Measurements from ENCODE around the gene LASP1. TPM values are rescaled to one million over a fixed set of nuclear protein-coding genes. Genes with fewer than 3 reads are reported as not detected.

The LASP1 gene
- total RNA-seq, 4 donors from 2014 or later = 110 to 165 (median 137) TPM

DNA sequence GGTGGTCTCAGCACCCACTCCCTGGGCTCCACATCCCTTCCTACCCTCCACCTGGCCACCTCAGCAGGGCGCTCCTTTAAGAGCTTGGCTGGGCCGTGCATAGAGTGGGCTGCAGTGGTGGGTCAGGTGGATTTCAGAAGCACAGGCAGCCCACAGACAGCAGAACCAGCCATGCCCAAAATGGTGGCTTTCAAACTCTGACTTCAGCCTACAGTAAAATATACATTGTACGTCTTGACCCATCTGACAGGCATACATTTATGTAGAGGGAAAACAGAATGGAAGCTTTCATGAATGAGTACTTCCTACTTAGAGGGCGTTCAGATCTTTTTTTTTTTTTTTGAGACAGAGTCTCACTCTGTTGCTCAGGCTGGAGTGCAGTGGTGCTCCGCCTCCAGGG is 29.6 kb downstream of the LASP1 start:
- Histone ChIP-seq H3K9me3 (no peaks in the 10 kb centered on the region), H3K4me1 (peaks cover 0 to 90% (median 66%) of the 10 kb centered on the region in 4 donors), H3K36me3 (peaks cover 0 to 45% (median 0%) of the 10 kb centered on the region in 3 donors), H3K4me3 (no peak overlapping the region), H3K27me3 (no peaks in the 10 kb centered on the region), H3K27ac (peak overlapping the region in 3 of 4 donors; percentile 75 to 81 (median 81))
- WGBS, 2 donors = 55 to 69% methylated on average over 5 of the region's 5 CpGs
- TF ChIP-seq POLR2A (IDR thresholded peaks at IDR 0.05) = no peak
- TF ChIP-seq, protein P1, sequence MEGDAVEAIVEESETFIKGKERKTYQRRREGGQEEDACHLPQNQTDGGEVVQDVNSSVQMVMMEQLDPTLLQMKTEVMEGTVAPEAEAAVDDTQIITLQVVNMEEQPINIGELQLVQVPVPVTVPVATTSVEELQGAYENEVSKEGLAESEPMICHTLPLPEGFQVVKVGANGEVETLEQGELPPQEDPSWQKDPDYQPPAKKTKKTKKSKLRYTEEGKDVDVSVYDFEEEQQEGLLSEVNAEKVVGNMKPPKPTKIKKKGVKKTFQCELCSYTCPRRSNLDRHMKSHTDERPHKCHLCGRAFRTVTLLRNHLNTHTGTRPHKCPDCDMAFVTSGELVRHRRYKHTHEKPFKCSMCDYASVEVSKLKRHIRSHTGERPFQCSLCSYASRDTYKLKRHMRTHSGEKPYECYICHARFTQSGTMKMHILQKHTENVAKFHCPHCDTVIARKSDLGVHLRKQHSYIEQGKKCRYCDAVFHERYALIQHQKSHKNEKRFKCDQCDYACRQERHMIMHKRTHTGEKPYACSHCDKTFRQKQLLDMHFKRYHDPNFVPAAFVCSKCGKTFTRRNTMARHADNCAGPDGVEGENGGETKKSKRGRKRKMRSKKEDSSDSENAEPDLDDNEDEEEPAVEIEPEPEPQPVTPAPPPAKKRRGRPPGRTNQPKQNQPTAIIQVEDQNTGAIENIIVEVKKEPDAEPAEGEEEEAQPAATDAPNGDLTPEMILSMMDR (IDR thresholded peaks at IDR 0.05) = no peak
- TF ChIP-seq EP300 (IDR thresholded peaks at IDR 0.05) = no peak
- DNase-seq (ENCODE audit: low spot score in 2 of 2) = no peak

DNA sequence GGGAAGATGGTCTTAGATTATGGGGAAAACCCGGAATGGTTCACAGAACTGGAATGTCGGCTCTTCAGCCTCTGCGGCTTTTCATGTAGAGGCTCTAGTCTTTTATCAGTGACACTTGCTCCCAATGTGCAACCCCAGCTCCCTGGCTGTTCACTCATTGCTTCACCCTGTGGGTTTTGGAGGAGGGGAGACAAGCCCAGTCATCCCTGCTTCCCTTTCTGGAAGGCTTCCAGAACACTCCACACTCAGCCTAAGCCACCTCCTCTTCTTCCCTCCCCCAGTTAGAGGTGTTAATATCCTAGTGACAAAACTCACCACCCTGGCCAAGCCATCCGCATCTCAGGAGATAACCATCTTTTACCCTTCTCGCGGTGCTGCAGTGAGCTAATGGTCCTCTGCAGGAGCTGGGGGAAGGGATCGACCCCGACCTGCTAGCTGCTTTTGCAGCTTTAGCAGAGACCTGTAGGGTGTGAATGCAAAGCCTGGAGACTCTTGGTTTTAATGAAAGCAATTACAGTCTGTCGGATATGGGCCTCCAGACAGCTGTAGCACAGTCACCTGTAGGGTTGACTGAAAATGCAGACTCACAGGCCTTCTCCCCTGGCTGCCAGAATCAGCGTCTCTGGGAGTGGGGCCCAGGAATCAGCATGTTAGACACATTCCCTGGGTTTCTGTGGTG is 31.3 kb downstream of the LASP1 start:
- TF ChIP-seq EP300 (IDR thresholded peaks at IDR 0.05) (peak in 1 of 2 donors; percentile 11), POLR2A (IDR thresholded peaks at IDR 0.05) (no peak)
- WGBS, 2 donors = 18 to 20% methylated on average over 10 of the region's 10 CpGs
- H3K4me3 ChIP-seq = no peak overlapping the region
- peaks cover 0 to 48% (median 0%) of the 10 kb centered on the region in 3 donors for H3K36me3 ChIP-seq
- peak overlapping the region in 3 of 4 donors; percentile 29 to 83 (median 77) for H3K27ac ChIP-seq
- no peaks in the 10 kb centered on the region for H3K9me3 ChIP-seq
- peaks cover 0 to 86% (median 61%) of the 10 kb centered on the region in 4 donors for H3K4me1 ChIP-seq
- DNase-seq (ENCODE audit: low spot score in 2 of 2) = peak in 1 of 2 donors; percentile 64
- H3K27me3 ChIP-seq = no peaks in the 10 kb centered on the region

DNA sequence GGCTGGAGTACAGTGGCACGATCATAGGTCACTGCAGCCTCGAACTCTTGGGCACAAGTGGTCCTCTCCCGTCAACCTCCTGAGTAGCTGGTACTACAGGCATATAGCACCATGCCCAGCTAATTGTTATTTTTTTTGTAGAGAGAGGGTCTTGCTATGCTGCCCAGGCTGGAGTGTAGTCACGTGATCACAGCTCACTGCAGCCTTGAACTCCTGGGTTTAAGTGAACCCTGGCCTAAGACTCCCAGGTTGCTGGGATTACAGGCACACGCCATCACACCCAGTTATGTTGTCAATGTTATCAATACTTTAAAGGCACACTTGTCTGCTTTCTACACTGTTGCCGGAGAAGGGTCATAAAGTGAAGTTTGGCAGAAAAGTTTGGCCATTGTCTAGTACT is 33.5 kb downstream of the LASP1 start:
- no peak overlapping the region for H3K4me3 ChIP-seq
- WGBS, 2 donors = 79 to 89% methylated on average over 6 of the region's 6 CpGs
- TF ChIP-seq POLR2A (IDR thresholded peaks at IDR 0.05) (no peak), EP300 (IDR thresholded peaks at IDR 0.05) (no peak)
- TF ChIP-seq, protein P1 (IDR thresholded peaks at IDR 0.05) = no peak
- H3K9me3 ChIP-seq = no peaks in the 10 kb centered on the region
- no peak for DNase-seq (ENCODE audit: low spot score in 2 of 2)
- peaks cover 0 to 46% (median 0%) of the 10 kb centered on the region in 3 donors for H3K36me3 ChIP-seq
- H3K4me1 ChIP-seq = peaks cover 0 to 86% (median 44%) of the 10 kb centered on the region in 4 donors
- H3K27me3 ChIP-seq = no peaks in the 10 kb centered on the region
- H3K27ac ChIP-seq = peak overlapping the region in 2 of 4 donors; percentile 77 to 83

DNA sequence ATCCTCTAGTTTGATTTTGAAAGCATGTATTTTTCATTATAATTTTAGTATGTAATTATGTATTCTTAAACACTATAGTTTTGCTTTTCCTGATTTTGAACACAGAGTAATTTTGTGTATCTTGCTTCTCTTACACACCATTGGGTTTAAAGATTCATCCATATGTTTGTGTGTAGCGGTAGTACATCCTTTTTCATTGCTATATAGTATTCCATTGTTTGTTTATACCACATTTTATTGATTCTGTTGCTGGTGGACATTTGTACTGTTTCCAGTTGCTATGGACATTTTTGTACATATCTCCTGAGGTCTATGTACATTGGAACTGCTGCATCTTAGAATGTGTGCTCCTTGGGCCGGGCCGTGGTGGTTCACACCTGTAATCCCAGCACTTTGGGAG is 35.0 kb downstream of the LASP1 start:
- peaks cover 0 to 85% (median 30%) of the 10 kb centered on the region in 4 donors for H3K4me1 ChIP-seq
- DNase-seq (ENCODE audit: low spot score in 2 of 2) = no peak
- no peak overlapping the region for H3K27ac ChIP-seq
- H3K27me3 ChIP-seq = no peaks in the 10 kb centered on the region
- H3K4me3 ChIP-seq = no peak overlapping the region
- WGBS, 2 donors = 94 to 97% methylated on average over 3 of the region's 3 CpGs
- peaks cover 0 to 43% (median 0%) of the 10 kb centered on the region in 3 donors for H3K36me3 ChIP-seq
- H3K9me3 ChIP-seq = no peaks in the 10 kb centered on the region
- TF ChIP-seq POLR2A (IDR thresholded peaks at IDR 0.05) = no peak

DNA sequence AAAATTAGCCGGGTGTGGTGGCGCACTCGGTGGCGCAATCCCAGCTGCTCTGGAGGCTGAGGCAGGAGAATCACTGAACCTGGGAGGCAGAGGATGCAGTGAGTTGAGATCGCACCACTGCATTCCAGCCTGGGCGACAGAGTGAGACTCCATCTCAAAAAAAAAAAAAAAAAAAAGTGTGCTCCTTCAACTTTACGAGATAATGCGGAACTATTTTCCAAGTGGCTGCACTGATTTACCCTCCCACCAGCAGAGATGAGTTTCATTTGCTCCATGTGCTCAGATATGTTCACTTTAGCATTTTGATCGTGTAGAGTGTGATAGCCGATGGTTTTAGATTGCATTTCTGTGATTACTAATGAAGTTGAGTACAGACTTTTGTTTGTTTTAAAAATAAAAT is 35.5 kb downstream of the LASP1 start:
- Histone ChIP-seq H3K4me1 (peaks cover 0 to 87% (median 28%) of the 10 kb centered on the region in 4 donors), H3K9me3 (no peaks in the 10 kb centered on the region)

More for the DNA sequence above, 35.5 kb downstream of the LASP1 start:
- H3K27me3 ChIP-seq = no peaks in the 10 kb centered on the region
- TF ChIP-seq EP300 (IDR thresholded peaks at IDR 0.05) (no peak), POLR2A (IDR thresholded peaks at IDR 0.05) (no peak)
- TF ChIP-seq, protein P1 (IDR thresholded peaks at IDR 0.05) = no peak
- H3K36me3 ChIP-seq = peaks cover 0 to 48% (median 0%) of the 10 kb centered on the region in 3 donors
- 87 to 90% methylated on average over 10 of the region's 10 CpGs for WGBS, 2 donors
- H3K4me3 ChIP-seq = no peak overlapping the region
- no peak overlapping the region for H3K27ac ChIP-seq
- DNase-seq (ENCODE audit: low spot score in 2 of 2) = no peak

Measured in tibial nerve (tissue), 4 donors.